ENCODE data around the gene LIN7C. TPM values are rescaled to one million over a fixed set of nuclear protein-coding genes. Genes with fewer than 3 reads are reported as not detected.

Gene LIN7C
- total RNA-seq, 1 experiment from 2014 or later = 70.6 TPM

DNA sequence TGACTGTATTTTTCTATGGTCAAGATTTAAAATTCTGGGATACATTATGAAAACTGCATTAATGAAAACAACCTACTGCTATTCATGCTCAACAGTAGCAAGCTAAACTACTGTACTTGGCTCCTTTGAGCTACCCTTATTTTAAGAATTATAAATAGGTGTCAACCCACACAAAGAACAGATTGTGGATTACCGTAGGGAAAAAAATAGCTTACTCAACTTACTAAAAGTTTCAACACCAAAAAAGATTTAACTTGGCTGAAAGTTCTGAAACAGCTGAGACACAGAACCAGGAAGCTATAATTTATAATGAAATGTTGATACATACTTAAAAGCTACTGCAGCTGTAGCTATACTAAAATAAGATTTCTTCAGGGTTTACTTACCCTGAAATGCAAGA, 10.1 kb downstream of the LIN7C start:
- H3K27me3 ChIP-seq = no peaks in the 10 kb centered on the region
- peaks cover 62% of the 10 kb centered on the region for H3K36me3 ChIP-seq
- DNase-seq = no peak
- H3K4me3 ChIP-seq = no peak overlapping the region
- peaks cover 2% of the 10 kb centered on the region; the same call in 1 of the 2 replicates for H3K4me1 ChIP-seq
- no peaks in the 10 kb centered on the region; the same call in 1 of the 2 replicates for H3K9me3 ChIP-seq (replicated peaks)
- no peak overlapping the region for H3K27ac ChIP-seq

DNA sequence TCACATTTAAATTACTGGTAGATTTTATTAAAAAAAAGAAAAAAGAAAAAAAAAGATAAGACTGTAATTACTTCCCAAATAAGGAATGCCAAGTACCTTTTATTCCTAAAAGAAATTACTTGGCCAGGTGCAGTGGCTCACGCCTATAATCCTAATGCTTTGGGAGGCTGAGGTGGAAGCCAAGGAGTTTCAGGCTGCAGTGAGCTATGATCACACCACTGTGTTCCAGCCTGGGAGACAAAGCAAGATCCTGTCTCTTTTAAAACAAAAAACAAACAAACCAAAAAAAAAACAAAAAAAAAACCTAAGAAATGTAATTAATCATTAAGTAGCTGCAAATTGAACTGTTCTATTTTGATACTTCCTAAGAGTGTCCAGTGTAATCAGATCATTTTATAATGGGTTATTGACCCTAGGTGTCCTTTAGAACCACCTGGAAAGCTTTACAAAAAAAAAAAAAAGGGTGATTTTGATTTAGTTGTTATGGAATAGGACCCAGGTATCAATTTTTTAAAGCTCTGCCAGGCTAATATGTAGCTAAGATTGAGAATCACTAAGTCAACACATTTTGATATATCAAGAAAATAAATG, 10.8 kb downstream of the LIN7C start:
- peaks cover 68% of the 10 kb centered on the region for H3K36me3 ChIP-seq
- DNase-seq = no peak
- H3K9me3 ChIP-seq (replicated peaks) = no peaks in the 10 kb centered on the region; the same call in 1 of the 2 replicates
- peaks cover 2% of the 10 kb centered on the region; the same call in 1 of the 2 replicates for H3K4me1 ChIP-seq
- no peaks in the 10 kb centered on the region for H3K27me3 ChIP-seq
- no peak overlapping the region for H3K4me3 ChIP-seq
- H3K27ac ChIP-seq = no peak overlapping the region

DNA sequence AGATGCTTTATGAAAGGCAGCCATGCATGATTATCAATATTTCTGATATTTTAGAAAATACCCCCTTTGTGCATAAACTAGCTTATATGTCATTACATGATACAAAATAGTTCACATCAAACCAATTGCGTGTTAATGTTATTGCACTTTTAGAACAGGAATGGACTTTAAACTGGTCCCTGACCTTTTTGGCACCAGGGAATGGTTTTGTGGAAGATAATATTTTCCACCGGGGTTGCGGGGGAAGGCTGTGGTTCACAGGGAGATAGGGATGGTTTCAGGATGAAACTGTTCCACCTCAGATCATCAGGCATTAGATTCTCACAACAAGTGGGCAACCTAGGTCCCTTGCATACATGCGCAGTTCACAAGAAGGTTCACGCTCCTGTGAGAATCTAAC, 17.5 kb downstream of the LIN7C start:
- no peak for DNase-seq
- H3K36me3 ChIP-seq = peaks cover 32% of the 10 kb centered on the region

DNA sequence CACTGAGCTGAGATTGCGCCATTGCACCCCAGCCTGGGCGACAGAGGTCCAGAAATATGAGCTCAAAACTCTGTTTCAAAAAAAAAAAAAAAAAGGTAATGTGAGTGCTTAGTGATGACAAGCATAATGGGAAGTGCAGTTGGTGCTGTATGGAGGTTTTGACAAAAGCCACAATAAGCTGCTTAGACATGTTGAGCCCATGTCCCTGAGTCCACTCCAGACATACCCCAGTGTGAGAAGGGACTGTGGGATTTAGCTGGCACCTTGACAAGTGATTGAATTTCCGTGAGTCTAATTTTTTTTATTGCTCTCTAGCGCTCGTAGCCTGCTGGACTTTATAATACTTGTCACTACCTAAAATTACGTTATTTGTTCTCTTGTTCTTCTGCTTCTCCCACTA, 18.9 kb downstream of the LIN7C start:
- Histone ChIP-seq H3K27me3 (no peaks in the 10 kb centered on the region), H3K4me3 (no peak overlapping the region), H3K9me3 (replicated peaks) (0 out of 2 replicates have a peak, but pooled peaks cover 2% of the 10 kb centered on the region), H3K27ac (no peak overlapping the region), H3K36me3 (peaks cover 23% of the 10 kb centered on the region), H3K4me1 (no peaks in the 10 kb centered on the region)
- peak; percentile 15 to 47 for DNase-seq

More for the DNA sequence above, 17.5 kb downstream of the LIN7C start:
- peaks cover 2% of the 10 kb centered on the region; the same call in 1 of the 2 replicates for H3K9me3 ChIP-seq (replicated peaks)
- no peak overlapping the region for H3K4me3 ChIP-seq
- no peaks in the 10 kb centered on the region for H3K4me1 ChIP-seq
- no peaks in the 10 kb centered on the region for H3K27me3 ChIP-seq
- H3K27ac ChIP-seq = no peak overlapping the region

DNA sequence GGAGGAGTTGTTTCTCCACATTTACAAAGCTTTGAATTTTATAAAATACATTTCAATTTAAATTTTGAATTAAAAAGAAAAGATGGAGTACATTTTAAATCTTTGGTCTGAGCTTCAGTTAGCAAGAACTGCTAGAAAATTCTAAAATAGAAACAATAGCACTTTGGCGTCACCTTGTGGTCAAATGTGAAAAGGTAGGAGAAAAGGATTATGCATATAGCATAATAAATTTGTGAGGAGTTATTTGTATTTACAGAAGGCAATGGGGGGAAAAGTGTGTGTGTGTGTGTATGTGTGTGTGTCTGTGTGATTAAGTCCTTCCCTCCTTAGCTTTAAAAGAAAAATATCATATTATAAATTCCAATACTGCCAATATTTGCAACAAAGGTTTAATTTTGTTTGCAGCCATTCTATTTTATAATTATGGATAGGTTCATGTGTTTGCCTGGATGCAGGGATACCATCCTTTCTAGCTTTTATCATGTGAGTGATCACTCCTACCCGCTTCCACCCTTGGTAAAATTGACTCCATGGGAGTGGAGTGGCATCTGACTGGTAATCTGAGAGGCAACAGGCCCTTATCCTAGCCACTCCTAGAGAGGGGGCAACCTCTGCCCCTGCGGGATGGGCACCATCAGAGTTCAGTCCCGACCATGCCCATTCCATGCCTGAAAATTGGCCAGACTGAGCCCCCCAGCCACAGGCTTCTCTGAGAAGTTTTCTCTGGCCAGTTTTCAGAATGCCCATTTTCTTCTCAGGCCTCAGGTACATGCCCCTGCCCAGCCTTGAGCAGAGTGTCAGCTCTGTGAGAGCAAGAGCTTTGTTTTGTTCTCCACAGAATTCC, 20.4 kb downstream of the LIN7C start:
- peak; percentile 27 to 84 for DNase-seq
- Histone ChIP-seq H3K4me3 (no peak overlapping the region), H3K27ac (no peak overlapping the region), H3K4me1 (no peaks in the 10 kb centered on the region), H3K27me3 (no peaks in the 10 kb centered on the region), H3K9me3 (replicated peaks) (0 out of 2 replicates have a peak, but pooled peaks cover 2% of the 10 kb centered on the region), H3K36me3 (peaks cover 10% of the 10 kb centered on the region)

DNA sequence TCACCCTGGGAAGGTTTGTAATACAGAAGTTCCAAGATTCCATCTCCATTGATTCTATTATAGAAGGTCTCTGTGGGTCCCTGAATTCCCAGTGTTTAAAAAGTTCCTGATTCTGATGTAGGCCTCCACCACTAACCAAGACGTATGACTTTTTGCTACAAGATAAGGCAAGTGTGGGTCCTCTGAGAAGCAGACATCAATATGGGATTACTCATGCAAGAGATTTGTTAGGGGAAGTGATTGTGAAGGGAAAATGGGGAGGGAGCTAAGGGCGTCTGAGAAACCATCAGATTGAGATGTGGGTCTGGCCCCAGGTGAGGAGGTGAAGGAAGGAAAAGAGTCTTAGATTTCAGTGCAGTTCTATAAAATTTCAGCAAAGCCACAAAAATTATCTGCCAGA, 23.8 kb downstream of the LIN7C start:
- Histone ChIP-seq H3K27ac (no peak overlapping the region), H3K36me3 (no peaks in the 10 kb centered on the region), H3K27me3 (no peaks in the 10 kb centered on the region), H3K9me3 (replicated peaks) (no peaks in the 10 kb centered on the region), H3K4me1 (no peaks in the 10 kb centered on the region), H3K4me3 (no peak overlapping the region)
- DNase-seq = no peak

DNA sequence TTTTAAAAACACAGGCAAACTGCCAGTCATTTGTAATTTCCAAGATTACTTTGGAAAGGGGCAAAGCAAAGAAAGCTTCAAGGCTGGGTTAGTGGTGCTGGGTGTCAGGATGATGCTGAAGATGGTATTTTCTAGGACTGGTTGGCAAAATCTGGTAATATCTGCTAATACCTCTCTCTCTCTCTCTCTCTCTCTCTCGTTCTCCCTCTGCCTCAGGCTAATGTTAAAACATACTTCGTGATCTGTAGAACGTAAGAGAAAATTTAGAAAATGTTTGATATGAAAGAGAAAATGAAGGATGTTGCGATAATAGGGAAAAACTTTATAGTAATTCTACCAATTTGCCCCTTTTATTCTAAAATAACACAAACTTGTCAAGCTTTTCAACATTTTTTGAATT, 24.6 kb downstream of the LIN7C start:
- no peak for DNase-seq
- Histone ChIP-seq H3K27ac (no peak overlapping the region), H3K36me3 (no peaks in the 10 kb centered on the region), H3K9me3 (replicated peaks) (no peaks in the 10 kb centered on the region), H3K27me3 (no peaks in the 10 kb centered on the region), H3K4me3 (no peak overlapping the region), H3K4me1 (no peaks in the 10 kb centered on the region)

DNA sequence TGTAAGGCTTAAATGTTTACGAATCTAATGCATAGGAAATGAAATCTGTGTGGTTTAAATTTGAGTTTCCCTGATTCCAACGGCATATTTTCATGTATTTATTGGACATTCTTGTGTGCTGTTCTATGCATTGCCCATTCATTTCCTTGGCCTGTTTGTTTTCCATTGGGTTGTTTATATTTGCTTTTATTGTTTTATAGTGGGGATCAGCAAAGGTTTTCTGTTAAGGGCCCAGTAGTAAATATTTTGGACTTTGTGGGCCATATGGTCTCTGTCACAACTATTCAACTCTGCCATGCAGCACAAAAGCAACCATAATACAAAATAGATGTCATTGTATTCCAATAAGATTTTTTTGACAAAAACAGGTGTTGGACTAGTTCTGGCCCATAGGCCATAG, 28.7 kb downstream of the LIN7C start:
- H3K27ac ChIP-seq = no peak overlapping the region
- no peaks in the 10 kb centered on the region for H3K27me3 ChIP-seq
- H3K4me3 ChIP-seq = no peak overlapping the region
- no peaks in the 10 kb centered on the region for H3K9me3 ChIP-seq (replicated peaks)
- no peaks in the 10 kb centered on the region for H3K36me3 ChIP-seq
- no peaks in the 10 kb centered on the region for H3K4me1 ChIP-seq
- no peak for DNase-seq

DNA sequence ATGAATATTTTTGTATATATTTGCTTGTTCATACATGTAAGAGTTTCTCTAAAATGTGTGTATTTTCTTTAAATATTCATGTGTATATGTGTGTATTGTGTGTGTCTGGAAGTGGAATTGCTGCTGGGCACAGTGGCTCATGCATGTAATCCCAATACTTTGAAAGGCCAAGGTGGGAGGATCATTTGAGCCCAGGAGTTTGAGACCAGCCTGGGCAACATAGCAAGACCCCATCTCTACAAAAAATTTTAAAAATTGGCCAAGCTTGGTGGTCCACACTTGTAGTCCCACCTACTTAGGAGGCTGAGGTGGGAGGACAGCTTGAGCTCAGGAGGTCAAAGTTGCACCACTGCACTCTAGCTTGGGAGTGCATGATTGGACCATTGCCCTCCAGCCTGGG, 29.3 kb downstream of the LIN7C start:
- no peak overlapping the region for H3K27ac ChIP-seq
- H3K9me3 ChIP-seq (replicated peaks) = no peaks in the 10 kb centered on the region
- H3K4me3 ChIP-seq = no peak overlapping the region
- no peaks in the 10 kb centered on the region for H3K36me3 ChIP-seq
- H3K27me3 ChIP-seq = no peaks in the 10 kb centered on the region
- no peaks in the 10 kb centered on the region for H3K4me1 ChIP-seq
- DNase-seq = no peak

DNA sequence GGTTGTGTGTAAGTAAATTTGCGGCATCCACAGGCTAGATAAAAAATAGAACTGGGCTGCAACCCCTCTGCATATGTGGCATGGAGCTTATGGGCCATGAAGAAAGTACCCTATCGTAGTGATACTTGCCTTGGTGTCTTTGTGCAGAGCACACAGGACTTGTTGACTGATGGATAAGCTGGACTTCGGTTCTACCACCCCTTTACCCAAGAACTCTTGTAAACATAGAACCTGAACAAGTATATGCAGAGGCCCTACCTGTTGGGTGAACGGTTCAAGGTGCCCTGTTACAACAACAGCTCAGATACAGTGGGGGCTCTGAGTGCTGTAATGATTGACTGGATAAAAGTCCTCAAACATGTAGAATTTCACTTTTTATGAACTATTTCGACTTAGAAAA, 30.9 kb downstream of the LIN7C start:
- H3K36me3 ChIP-seq = no peaks in the 10 kb centered on the region
- DNase-seq = no peak
- no peaks in the 10 kb centered on the region; the same call in 1 of the 2 replicates for H3K4me1 ChIP-seq
- no peaks in the 10 kb centered on the region for H3K27me3 ChIP-seq
- H3K27ac ChIP-seq = no peak overlapping the region
- H3K9me3 ChIP-seq (replicated peaks) = no peaks in the 10 kb centered on the region
- no peak overlapping the region for H3K4me3 ChIP-seq

DNA sequence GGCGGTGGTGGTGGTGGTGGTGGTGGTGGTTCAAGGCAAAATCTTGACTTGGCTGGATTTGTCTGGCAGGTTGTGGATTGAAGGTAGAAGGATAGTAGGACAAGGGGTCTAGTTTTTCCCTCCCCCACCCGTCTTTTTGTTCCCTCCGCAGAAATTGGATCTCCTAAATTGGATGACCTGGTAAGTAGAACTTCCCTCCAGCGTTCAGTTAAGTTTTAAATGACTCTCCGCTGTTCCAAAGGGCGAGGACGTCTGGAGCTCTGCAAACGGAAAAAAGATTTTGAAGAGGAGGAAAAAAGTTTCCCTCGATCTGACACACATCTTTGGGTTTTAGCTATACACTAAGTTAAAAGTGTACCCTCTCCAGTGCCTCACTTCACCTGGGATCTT, 33.6 kb downstream of the LIN7C start:
- no peaks in the 10 kb centered on the region for H3K27me3 ChIP-seq
- H3K9me3 ChIP-seq (replicated peaks) = no peaks in the 10 kb centered on the region
- no peaks in the 10 kb centered on the region for H3K36me3 ChIP-seq
- peak overlapping the region; percentile 87 for H3K4me3 ChIP-seq
- H3K4me1 ChIP-seq = peaks cover 3% of the 10 kb centered on the region; the same call in 1 of the 2 replicates
- DNase-seq = no peak
- no peak overlapping the region for H3K27ac ChIP-seq

DNA sequence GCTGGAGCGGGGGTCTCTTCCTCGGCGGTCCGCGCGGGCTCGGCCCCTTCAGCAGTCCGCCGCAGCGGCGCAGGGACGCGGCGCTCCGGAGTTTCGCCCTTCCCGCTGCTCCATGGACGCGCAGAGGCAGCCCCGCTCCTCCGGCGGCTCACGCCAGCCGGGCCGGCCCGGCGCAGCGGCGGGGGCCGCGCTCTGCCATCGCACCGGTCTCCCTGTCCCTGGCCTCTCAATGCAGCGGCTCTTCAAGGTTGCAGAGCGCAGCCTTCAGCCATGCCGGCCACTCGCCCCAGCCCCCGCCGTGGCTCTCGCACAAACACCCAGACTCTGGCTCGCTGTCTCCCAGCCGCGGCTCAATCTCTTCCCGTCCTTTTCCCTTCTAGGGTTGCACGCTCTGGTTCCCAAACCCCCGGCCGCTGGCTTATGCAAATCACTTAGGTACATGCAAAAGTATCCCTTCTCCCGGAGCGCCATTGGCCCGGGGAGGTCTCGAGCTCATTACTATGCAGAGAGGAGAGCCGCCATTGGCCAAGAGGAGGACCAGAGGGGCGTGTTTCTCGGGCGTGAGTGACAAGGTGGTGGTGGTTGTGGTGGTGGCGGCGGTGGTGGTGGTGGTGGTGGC, 34.1 kb downstream of the LIN7C start, which contains the start of gene LGR4:
Gene LGR4, minus strand, starts transcription at position 393 of the 619 bp plus-strand sequence. CDS start 488 bp downstream, outside the sequence.
- no peaks in the 10 kb centered on the region for H3K36me3 ChIP-seq
- peaks cover 3% of the 10 kb centered on the region; the same call in 1 of the 2 replicates for H3K4me1 ChIP-seq
- H3K4me3 ChIP-seq = peak within 1 kb of the TSS; percentile 87
- peak within 1 kb of the TSS; percentile 45; the same call in 1 of the 2 replicates for H3K27ac ChIP-seq
- no peaks in the 10 kb centered on the region for H3K27me3 ChIP-seq
- DNase-seq = peak; percentile 98
- H3K9me3 ChIP-seq (replicated peaks) = no peaks in the 10 kb centered on the region

DNA sequence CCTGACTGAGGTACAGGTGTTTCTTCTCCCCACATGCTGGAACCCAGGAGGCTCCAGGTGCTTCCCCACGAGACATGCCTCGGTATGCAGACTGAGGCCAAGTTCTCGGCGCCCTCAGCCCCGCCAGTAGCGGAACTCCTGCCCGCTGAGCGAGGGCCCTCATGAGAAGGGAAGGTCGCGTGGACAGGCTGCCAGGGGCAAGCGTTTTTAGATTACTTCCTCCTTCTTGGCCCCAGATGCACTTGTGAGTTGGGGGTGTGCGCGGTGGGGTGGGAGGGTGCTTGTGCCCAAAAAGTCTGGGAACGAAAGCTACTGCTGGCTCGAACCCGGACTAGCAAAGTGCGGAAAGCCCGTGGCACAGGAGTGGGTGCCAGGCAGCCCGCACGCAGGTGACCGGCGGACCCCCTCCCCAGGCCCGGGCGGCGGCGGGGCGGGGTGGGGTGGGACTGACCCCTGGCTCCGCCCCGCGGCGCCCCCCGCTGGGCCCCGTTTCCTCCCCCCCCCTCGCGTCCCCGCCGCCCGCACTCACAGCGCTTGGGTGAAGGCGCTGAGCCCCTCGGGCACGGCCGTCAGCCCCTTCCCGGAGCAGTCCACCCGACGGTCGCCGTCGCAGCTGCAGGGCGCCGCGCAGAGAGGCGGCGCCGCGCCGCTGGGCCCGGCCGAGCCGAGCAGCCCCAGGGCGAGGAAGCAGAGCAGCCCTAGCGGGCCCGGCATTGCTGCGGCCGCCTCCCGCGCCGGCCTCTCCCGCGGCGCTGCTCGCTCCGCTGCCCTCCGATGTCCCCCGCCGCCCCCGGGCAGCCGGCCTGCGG, 34.8 kb downstream of the LIN7C start:
- H3K9me3 ChIP-seq (replicated peaks) = no peaks in the 10 kb centered on the region
- H3K4me3 ChIP-seq = peak overlapping the region; percentile 87
- H3K27me3 ChIP-seq = no peaks in the 10 kb centered on the region
- peak; percentile 45 to 48 for DNase-seq
- peaks cover 3% of the 10 kb centered on the region; the same call in 1 of the 2 replicates for H3K4me1 ChIP-seq
- H3K27ac ChIP-seq = no peak overlapping the region; the same call in 1 of the 2 replicates
- H3K36me3 ChIP-seq = no peaks in the 10 kb centered on the region
